T-helper 2 cell treated with Interferon-gamma antibody and Interleukin-4, amounts not matched to agents 5 μg/mL and 100 μg/mL, for 36 hours (primary cell): ENCODE measurements around the gene CELA2B.
"Not testable (repeated sequence)": the region's sequence is repeated elsewhere in the genome, so short reads cannot be mapped to it uniquely, and the experiment has no call there.

Experiments used
- DNase-seq: peaks from one replicate; pipeline ENCODE4 v3.0.0; 2021; ENCODE audit warnings: low spot score
- H3K27ac Mint-ChIP-seq: one replicate; pipeline ENCODE4 v1.8.0; 2021; ENCODE audit warnings: mild to moderate bottlenecking, mixed read lengths
- H3K27me3 Mint-ChIP-seq: one replicate; pipeline ENCODE4 v1.8.0; 2021; ENCODE audit warnings: low read depth, mixed read lengths
- H3K36me3 Mint-ChIP-seq: one replicate; pipeline ENCODE4 v1.8.0; 2021; ENCODE audit warnings: low read depth, mixed read lengths
- H3K4me1 Mint-ChIP-seq: one replicate; pipeline ENCODE4 v1.8.0; 2021; ENCODE audit warnings: low read depth, mixed read lengths
- H3K4me3 Mint-ChIP-seq: one replicate; pipeline ENCODE4 v1.8.0; 2022; ENCODE audit warnings: mild to moderate bottlenecking, moderate library complexity, mixed read lengths
- H3K9me3 Mint-ChIP-seq: one replicate; pipeline ENCODE4 v1.8.0; 2021; ENCODE audit warnings: mixed read lengths

The CELA2B gene

DNA sequence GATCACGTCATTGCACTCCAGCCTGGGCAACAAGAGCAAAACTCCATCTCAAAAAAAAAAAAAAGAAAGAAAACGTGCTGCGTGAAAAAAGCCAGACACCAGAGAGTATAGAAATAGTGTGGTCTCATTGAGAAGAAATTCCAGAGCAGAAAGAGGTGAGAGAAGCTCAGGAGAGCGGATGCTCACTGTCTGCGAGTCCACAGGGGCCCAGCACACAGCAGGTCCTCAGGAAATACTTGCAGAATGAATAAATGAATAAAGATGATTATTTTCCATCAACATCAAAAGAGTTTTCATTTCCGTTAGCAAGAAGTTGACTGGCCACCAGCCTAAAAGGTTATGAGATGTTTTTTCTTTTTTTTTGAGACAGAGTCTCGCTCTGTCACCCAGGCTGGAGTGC is 33.7 kb downstream of the CELA2B start:
- Mint-ChIP-seq H3K36me3 (peaks cover 31% of the 10 kb centered on the region), H3K4me1 (peaks cover 20% of the 10 kb centered on the region), H3K27ac (no peak overlapping the region), H3K4me3 (no peak overlapping the region), H3K27me3 (no peaks in the 10 kb centered on the region), H3K9me3 (no peaks in the 10 kb centered on the region)
- no peak for DNase-seq

DNA sequence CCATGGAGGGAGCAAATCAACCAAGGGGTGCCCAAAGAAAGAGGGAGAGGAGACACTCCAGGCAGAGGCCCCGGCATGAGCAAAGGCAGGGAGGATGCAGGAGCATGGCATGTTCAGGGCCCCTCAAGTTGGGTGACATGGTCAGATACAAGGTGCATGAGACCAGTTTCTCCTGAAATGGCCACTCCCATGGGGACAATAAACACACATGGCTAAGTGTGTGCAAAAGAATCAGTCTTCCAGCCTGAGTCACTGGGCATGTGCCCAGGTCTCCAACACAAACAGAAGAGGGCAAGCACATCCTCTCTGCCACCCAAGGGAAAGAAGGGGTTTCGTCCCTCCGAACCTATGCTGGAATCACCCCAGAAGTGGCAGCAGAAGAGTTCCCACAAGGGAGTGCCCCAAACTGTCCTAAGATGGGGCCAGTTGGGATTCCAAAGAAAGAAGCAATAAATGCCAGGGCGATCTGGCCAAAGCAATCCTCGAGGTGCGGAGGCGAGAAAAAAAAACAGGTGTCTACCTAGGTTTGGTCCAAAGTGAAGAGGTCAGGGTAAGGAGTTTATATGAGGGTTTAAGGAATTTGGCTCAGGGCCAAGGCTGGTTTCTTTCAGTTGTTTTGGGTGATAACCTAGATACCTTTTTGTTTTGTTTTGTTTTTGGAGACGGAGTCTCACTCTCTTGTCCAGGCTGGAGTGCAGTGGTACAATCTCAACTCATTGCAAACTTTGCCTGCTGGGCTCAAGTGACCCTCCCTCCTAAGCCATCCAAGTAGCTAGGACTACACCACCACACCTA is 34.9 kb downstream of the CELA2B start:
- Mint-ChIP-seq H3K4me1 (peaks cover 28% of the 10 kb centered on the region), H3K36me3 (peaks cover 38% of the 10 kb centered on the region), H3K9me3 (no peaks in the 10 kb centered on the region), H3K27ac (no peak overlapping the region), H3K27me3 (no peaks in the 10 kb centered on the region), H3K4me3 (no peak overlapping the region)
- DNase-seq: no peak

- no peaks in the 10 kb centered on the region for H3K9me3 Mint-ChIP-seq
- H3K27ac Mint-ChIP-seq: peak overlapping the region; percentile 67
- DNase-seq: no peak
- H3K27me3 Mint-ChIP-seq: no peaks in the 10 kb centered on the region
- peaks cover 53% of the 10 kb centered on the region for H3K36me3 Mint-ChIP-seq
- no peak overlapping the region for H3K4me3 Mint-ChIP-seq
- H3K4me1 Mint-ChIP-seq: peaks cover 39% of the 10 kb centered on the region
These were observed 37.3 kb downstream of the CELA2B start for GRCh38 chr1:15513192-15513591.

DNA sequence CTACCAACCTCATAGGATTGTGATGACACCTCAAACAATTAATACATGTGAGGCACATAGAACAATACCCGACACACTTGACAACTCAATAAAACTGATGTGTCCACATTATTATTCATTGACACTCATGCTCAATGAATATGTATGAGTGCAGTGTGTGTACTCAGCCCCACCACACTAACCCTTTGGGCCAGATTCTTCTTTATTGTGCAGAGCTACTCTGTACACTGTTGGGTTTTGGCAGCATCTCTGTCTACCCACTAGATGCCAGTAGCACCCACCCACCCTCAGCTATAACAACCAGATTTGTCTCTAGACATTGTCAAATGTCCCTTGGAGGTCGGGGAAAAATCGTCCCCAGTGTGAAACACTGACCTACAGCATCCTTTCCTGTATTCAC is 38.0 kb downstream of the CELA2B start:
- no peak overlapping the region for H3K4me3 Mint-ChIP-seq
- peaks cover 41% of the 10 kb centered on the region for H3K4me1 Mint-ChIP-seq
- DNase-seq: no peak
- H3K27me3 Mint-ChIP-seq: no peaks in the 10 kb centered on the region
- peak overlapping the region; percentile 67 for H3K27ac Mint-ChIP-seq
- no peaks in the 10 kb centered on the region for H3K9me3 Mint-ChIP-seq
- H3K36me3 Mint-ChIP-seq: peaks cover 56% of the 10 kb centered on the region

GRCh38 chr1:15514557-15514956 is 38.7 kb downstream of the CELA2B start:
- H3K4me3 Mint-ChIP-seq, H3K27me3 Mint-ChIP-seq, DNase-seq, H3K9me3 Mint-ChIP-seq: not testable (repeated sequence)
- peak overlapping the region; percentile 67 for H3K27ac Mint-ChIP-seq
- peaks cover 43% of the 10 kb centered on the region for H3K4me1 Mint-ChIP-seq
- H3K36me3 Mint-ChIP-seq: peaks cover 58% of the 10 kb centered on the region

GRCh38 chr1:15515022-15515663 is 39.2 kb downstream of the CELA2B start:
- Mint-ChIP-seq H3K9me3 (no peaks in the 10 kb centered on the region), H3K36me3 (peaks cover 58% of the 10 kb centered on the region), H3K4me3 (peak overlapping the region; percentile 44)

GRCh38 chr1:15519625-15520024 is 43.7 kb downstream of the CELA2B start:
- Mint-ChIP-seq H3K36me3 (peaks cover 38% of the 10 kb centered on the region), H3K27ac (no peak overlapping the region), H3K27me3 (no peaks in the 10 kb centered on the region)

More at GRCh38 chr1:15515022-15515663, 39.2 kb downstream of the CELA2B start:
- no peak for DNase-seq
- Mint-ChIP-seq H3K27me3 (no peaks in the 10 kb centered on the region), H3K27ac (peak overlapping the region; percentile 78), H3K4me1 (peaks cover 43% of the 10 kb centered on the region)

DNA sequence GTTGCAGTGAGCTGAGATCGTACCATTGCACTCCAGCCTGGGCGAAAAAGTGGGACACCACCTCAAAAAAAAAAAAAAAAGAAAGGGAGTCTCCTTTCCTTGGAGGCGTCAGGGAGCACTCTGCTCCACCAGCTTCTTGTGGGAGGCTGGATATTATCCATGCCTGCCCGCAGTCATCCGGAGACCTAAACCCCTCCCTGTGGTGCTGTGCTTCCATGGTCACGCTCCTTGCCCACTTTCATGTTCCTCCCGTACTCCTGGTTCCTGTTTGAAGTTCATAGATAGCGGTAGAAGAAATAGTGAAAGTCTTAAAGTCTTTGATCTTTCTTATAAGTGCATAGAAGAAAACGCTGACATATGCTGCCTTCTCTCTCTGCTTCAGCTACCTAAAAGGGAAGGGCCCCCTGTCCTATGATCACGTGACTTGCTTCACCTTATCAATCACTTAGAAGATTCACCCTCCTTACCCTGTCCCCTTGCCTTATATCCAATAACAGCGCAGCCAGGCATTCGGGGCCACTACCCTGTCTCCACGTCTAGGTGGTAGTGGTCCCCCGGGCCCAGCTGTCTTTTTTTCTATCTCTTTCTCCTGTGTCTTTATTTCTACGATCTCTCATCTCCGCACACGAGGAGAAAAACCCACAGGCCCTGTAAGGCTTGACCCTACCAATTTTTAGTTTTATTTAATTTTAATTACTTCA is 45.5 kb downstream of the CELA2B start:
- H3K36me3 Mint-ChIP-seq: peaks cover 29% of the 10 kb centered on the region
- not testable (repeated sequence) for H3K9me3 Mint-ChIP-seq, DNase-seq, H3K27me3 Mint-ChIP-seq
- H3K4me1 Mint-ChIP-seq: peaks cover 46% of the 10 kb centered on the region
- H3K27ac Mint-ChIP-seq: peak overlapping the region; percentile 51
- H3K4me3 Mint-ChIP-seq: peak overlapping the region; percentile 1

More at GRCh38 chr1:15519625-15520024, 43.7 kb downstream of the CELA2B start:
- no peak for DNase-seq
- Mint-ChIP-seq H3K4me3 (no peak overlapping the region), H3K9me3 (no peaks in the 10 kb centered on the region), H3K4me1 (peaks cover 42% of the 10 kb centered on the region)

- Mint-ChIP-seq H3K27ac (no peak overlapping the region), H3K27me3 (no peaks in the 10 kb centered on the region), H3K4me1 (peaks cover 41% of the 10 kb centered on the region), H3K9me3 (no peaks in the 10 kb centered on the region), H3K4me3 (peak overlapping the region; percentile 47), H3K36me3 (peaks cover 17% of the 10 kb centered on the region)
- no peak for DNase-seq
These were observed 46.6 kb downstream of the CELA2B start for GRCh38 chr1:15522551-15522950.

- H3K27ac Mint-ChIP-seq: peak overlapping the region; percentile 100
- H3K4me1 Mint-ChIP-seq: peaks cover 46% of the 10 kb centered on the region
- no peaks in the 10 kb centered on the region for H3K9me3 Mint-ChIP-seq
- no peak for DNase-seq
- H3K4me3 Mint-ChIP-seq: peak overlapping the region; percentile 87
- no peaks in the 10 kb centered on the region for H3K27me3 Mint-ChIP-seq
- peaks cover 9% of the 10 kb centered on the region for H3K36me3 Mint-ChIP-seq
These were observed 47.5 kb downstream of the CELA2B start for GRCh38 chr1:15523104-15524020.

DNA sequence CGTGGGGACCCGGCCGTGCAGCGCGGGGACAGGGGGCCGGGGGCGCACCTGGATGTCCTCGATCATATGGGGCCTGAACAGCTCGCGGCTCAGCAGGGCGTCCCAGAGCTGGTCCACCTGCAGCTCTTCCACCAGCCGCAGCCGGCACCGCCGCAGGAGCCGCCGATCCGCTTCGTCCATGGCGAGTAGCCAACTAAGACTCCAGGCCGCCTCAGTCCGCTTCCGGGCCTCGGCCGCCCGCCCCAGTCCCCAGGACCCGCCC is 48.0 kb downstream of the CELA2B start, which contains the start of gene CASP9:
CASP9 (minus strand) TSS at position 195 of the 262 bp plus-strand sequence; CDS start at position 180, 15 bp downstream.
- Mint-ChIP-seq H3K4me1 (peaks cover 44% of the 10 kb centered on the region), H3K36me3 (peaks cover 7% of the 10 kb centered on the region), H3K27ac (peak within 1 kb of the TSS; percentile 100)

GRCh38 chr1:15524283-15525049 is 48.6 kb downstream of the CELA2B start:
- H3K36me3 Mint-ChIP-seq: peaks cover 5% of the 10 kb centered on the region
- H3K9me3 Mint-ChIP-seq: no peaks in the 10 kb centered on the region
- peaks cover 44% of the 10 kb centered on the region for H3K4me1 Mint-ChIP-seq
- H3K27me3 Mint-ChIP-seq: no peaks in the 10 kb centered on the region
- peak overlapping the region; percentile 100 for H3K27ac Mint-ChIP-seq
- H3K4me3 Mint-ChIP-seq: peak overlapping the region; percentile 87
- DNase-seq: peak; percentile 98

More for the DNA sequence above, 48.0 kb downstream of the CELA2B start, which contains the start of gene CASP9:
- Mint-ChIP-seq H3K4me3 (peak within 1 kb of the TSS; percentile 87), H3K27me3 (no peaks in the 10 kb centered on the region), H3K9me3 (no peaks in the 10 kb centered on the region)
- DNase-seq: no peak
